ENCODE results near the gene MT1B.

GRCh38 chr16:56690420-56691122 is 38.9 kb downstream of the MT1B start:
- no peak for TF ChIP-seq CTCF (IDR thresholded peaks at IDR 0.05; ENCODE audit: low read depth, low read length, missing input control)
- TF ChIP-seq GABPA (IDR thresholded peaks at IDR 0.05 in 1 of 2, conservative IDR thresholded peaks at IDR 0.05 in 1 of 2), result no peak
- no peak for TF ChIP-seq TAF1 (conservative IDR thresholded peaks at IDR 0.05)

All from liver (tissue), 3 donors.